Medulla oblongata (tissue), 1 donor: ENCODE results near the gene DAPK2.
A peak's percentile ranks its signal among the peaks of the same experiment; 100 is the strongest.

Source experiments
- DNase-seq: peaks from one replicate; pipeline ENCODE4 v3.0.0-alpha.2; 2015; ENCODE audit errors: extremely low spot score

DAPK2 gene

GRCh38 chr15:64024172-64025050 is 21.9 kb downstream of the DAPK2 start:
- no peak for DNase-seq

DNA sequence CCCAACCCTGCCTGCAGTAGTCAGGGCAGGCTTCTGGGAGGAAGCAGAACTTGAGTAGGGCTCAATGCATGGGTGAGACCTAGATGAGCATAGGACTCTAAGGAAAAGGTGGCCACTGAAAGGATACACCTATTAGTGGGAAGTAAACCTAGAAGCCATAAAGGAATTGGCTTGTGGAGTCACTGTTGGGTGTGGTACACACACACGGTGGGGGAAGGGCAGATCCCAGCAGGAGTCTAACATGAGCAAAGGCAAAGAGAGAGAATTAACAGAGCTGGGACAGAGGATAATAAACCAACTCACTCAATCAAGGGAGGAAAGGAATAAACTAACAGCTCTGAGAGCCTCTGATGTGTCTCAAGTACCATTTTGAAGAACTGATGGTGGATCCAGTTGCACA is 23.1 kb downstream of the DAPK2 start:
- DNase-seq, result no peak

DNA sequence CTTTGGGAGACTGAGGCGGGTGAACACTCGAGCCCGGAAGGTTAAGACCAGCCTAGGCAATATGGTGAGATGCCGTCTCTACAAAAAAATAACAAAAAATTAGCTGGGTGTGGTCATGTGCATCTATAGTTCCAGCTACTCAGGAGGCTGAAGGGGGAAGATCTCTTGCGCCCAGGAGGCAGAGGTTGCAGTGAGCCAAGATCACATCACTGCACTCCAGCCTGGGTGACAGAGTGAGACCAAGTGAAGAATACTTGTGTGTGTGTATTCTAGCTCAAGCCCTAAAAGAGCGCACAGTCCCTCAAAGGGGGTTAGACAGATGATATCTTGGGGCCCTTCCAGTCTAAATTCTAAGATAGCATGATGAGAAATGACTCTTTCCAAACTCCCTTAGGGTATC is 23.7 kb downstream of the DAPK2 start:
- no peak for DNase-seq

DNA sequence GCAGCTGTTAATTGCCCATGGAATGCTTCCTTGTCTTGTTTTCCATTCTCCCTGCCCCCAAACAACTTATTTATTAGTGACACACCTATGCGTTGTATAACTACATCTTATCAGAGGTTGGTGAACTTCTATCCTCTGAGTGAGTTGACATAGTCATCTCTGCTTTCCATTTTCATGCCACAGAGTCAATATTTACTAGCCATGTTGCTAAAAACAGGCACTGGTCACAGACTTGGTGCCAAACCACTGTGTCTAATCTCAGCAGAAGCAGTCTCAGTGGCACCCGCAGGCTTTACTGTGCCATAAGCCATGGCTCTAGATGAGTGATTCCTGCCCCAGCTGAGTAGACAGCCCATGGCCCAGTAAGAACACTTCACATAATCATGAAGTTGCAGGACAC is 26.5 kb downstream of the DAPK2 start:
- no peak for DNase-seq

- peak; percentile 33 for DNase-seq
Measured at GRCh38 chr15:64017591-64018163, 28.6 kb downstream of the DAPK2 start.

DNA sequence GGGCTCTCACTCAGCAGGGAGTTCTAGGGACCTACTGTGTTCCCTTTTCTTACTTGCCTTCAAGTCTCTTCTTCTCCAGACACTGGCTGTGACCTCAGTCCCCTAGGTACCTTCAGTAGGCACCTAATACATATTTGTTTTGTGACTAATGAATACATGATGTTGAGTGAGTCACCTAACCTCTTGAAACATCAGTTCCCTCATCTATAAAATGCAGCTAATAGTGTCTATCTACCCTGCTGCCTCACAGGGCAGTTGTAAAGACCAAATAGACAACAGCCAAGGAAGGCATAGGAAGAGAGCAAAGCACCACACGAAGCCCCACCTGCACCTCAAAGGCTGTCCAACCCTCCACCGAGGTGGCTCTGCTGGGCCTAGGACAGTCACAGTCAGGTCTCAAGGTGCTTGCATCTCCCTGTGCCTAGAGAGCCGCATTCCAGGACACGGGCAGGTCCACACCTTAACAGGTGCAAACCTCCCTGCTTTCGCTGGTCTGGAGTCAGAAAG is 29.1 kb downstream of the DAPK2 start:
- DNase-seq, result no peak

- DNase-seq, result no peak
Measured at GRCh38 chr15:64016257-64016656, 30.0 kb downstream of the DAPK2 start.

DNA sequence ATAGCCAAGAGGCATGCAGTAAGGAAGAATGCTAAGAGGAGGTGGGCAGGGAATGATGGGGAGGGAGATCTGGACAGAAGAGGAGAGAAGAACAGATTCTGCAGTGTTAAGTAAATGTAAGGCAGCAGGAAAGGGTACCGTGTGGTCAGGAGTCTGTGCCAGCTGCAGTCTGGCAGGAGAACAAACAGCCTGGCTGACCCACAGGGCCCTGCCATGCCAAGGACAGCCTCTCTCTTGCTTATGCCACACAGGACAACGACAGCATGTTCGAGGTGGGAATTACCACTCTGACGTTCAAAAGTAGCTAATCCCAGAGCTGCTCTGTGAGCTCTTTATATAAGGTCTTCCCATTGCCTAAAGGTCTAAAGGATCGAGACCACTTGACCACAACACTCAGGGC is 31.3 kb downstream of the DAPK2 start:
- DNase-seq, result no peak

GRCh38 chr15:64013179-64014062 is 32.9 kb downstream of the DAPK2 start:
- no peak for DNase-seq

GRCh38 chr15:64011736-64012135 is 34.5 kb downstream of the DAPK2 start:
- DNase-seq, result no peak

- no peak for DNase-seq
Measured at GRCh38 chr15:64010719-64011118, 35.6 kb downstream of the DAPK2 start.

GRCh38 chr15:64009798-64010261 is 36.5 kb downstream of the DAPK2 start:
- DNase-seq, result no peak

GRCh38 chr15:64009241-64009640 is 37.0 kb downstream of the DAPK2 start:
- no peak for DNase-seq

- no peak for DNase-seq
Measured at GRCh38 chr15:64008177-64008576, 38.1 kb downstream of the DAPK2 start.

GRCh38 chr15:64006642-64007041 is 39.6 kb downstream of the DAPK2 start:
- no peak for DNase-seq

DNA sequence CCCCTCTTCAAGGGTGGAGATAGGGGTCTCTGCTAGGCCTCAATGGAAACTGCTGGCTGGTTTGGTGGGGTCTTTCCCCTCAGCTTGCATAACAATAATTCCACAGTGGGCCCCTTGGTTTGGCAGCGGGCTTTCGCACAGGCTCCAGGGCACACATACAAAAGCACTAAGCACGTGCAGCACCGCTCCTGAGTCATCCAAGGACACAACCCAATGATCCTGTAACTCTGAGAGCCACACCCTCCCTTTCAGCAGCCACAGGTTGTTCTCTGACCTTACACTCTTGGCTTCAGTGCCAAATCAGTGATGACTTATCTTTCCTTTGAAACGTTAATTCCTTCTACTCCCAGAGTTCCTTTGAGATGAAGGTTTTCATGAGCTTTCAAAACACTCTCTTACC is 41.7 kb downstream of the DAPK2 start:
- DNase-seq, result no peak

- DNase-seq, result no peak
Measured at GRCh38 chr15:64004056-64004455, 42.2 kb downstream of the DAPK2 start.

DNA sequence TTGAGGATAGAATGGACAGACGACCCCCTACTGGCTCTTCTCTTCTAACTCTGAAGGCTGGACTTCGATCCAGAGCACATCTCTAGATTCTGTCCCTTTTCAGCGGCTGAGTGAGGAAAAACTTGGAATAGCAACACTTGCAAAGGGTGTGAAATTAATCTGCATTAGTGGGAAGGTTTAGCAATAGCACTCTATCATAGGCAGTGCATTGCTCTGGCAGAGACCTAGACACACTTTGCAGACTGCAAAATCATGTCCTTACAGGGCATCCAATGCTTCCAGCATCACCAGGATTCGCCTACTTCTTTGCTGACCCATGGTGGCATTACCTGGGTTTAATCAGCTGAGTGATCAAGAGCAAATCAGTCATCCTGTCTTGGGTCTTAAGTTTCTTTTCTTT is 43.1 kb downstream of the DAPK2 start:
- DNase-seq, result no peak

- DNase-seq, result no peak
Measured at GRCh38 chr15:64001148-64001547, 45.1 kb downstream of the DAPK2 start.

- no peak for DNase-seq
Measured at GRCh38 chr15:64000183-64000951, 45.9 kb downstream of the DAPK2 start.

- no peak for DNase-seq
Measured at GRCh38 chr15:63999177-63999576, 47.1 kb downstream of the DAPK2 start.
